ENCODE measurements around the gene SOX5. TPM values are rescaled to one million over a fixed set of nuclear protein-coding genes. Genes with fewer than 3 reads are reported as not detected.

SOX5 gene
- total and polyA plus RNA-seq, 2 donors (not counting 1 experiment from before 2014, with no cell fraction given) = 3.9 to 17.2 TPM

- no peak overlapping the region for H2AFZ ChIP-seq (ENCODE audit: insufficient read depth, low read depth, low read length, poor library complexity, severe bottlenecking)
- Mint-ChIP-seq H3K4me3 (no peak overlapping the region), H3K27ac (no peak overlapping the region), H3K27me3 (no peaks in the 10 kb centered on the region), H3K4me1 (peaks cover 3% of the 10 kb centered on the region), H3K9me3 (ENCODE audit: insufficient read depth) (peaks cover 2% of the 10 kb centered on the region)
- no peaks in the 10 kb centered on the region for H3K4me1 ChIP-seq (ENCODE audit: control insufficient read depth in 2 of 2, insufficient read depth in 2 of 2, low read length in 2 of 2)
- no peaks in the 10 kb centered on the region for H3K27me3 ChIP-seq (replicated peaks in 1 of 4; ENCODE audit: control extremely low read depth in 1 of 4, control insufficient read depth in 3 of 4, insufficient read depth in 4 of 4, low read length in 3 of 4)
- no CpG with 5 or more reads among the region's 2 CpGs for WGBS (ENCODE audit: insufficient coverage)
- H3K9me3 ChIP-seq (ENCODE audit: control extremely low read depth in 1 of 3, control insufficient read depth in 2 of 3, insufficient read depth in 1 of 3, low read length in 2 of 3) = peaks cover 0 to 8% (median 0%) of the 10 kb centered on the region in 3 donors
- no peak overlapping the region for H3K4me2 ChIP-seq (replicated peaks; ENCODE audit: low read depth, low read length, poor library complexity, severe bottlenecking)
- no peaks in the 10 kb centered on the region for H3K36me3 ChIP-seq (replicated peaks in 1 of 2; ENCODE audit: control extremely low read depth in 1 of 2, control insufficient read depth in 1 of 2, extremely low read depth in 1 of 2, insufficient read depth in 2 of 2, low read length in 1 of 2)
- DNase-seq (no peak), ATAC-seq (ENCODE audit: low read depth) (no peak)
- intact Hi-C loops (cut with micrococcal nuclease) = no loop called here
- no peak overlapping the region for H3K4me3 ChIP-seq (ENCODE audit: control extremely low read depth in 1 of 5, extremely low read depth in 1 of 5, insufficient read depth in 1 of 5, low read depth in 2 of 5, low read length in 4 of 5)
- H4K20me1 ChIP-seq (ENCODE audit: control insufficient read depth, insufficient read depth, low read length, poor library complexity, severe bottlenecking) = no peaks in the 10 kb centered on the region
- ChIA-PET CTCF (no interaction called here), POLR2A (no interaction called here)
- no peak overlapping the region for H3K9ac ChIP-seq (ENCODE audit: low read length)
- no peak overlapping the region for H3K27ac ChIP-seq (ENCODE audit: low read length in 2 of 2)
- TF ChIP-seq EZH2 (IDR thresholded peaks at IDR 0.05; ENCODE audit: borderline replicate concordance, insufficient read depth, low read depth, low read length, poor library complexity, severe bottlenecking) = no peak
- no peak for TF ChIP-seq CTCF (IDR thresholded peaks at IDR 0.05)
- H3K79me2 ChIP-seq (ENCODE audit: control insufficient read depth, insufficient read depth, low read length) = no peaks in the 10 kb centered on the region
Observed at GRCh38 chr12:23488130-23488529, 461.3 kb downstream of the SOX5 start.

- WGBS (ENCODE audit: insufficient coverage) = 100% methylated on average over 1 of the region's 2 CpGs
- no peaks in the 10 kb centered on the region for H4K20me1 ChIP-seq (ENCODE audit: control insufficient read depth, insufficient read depth, low read length, poor library complexity, severe bottlenecking)
- no peak overlapping the region for H3K27ac Mint-ChIP-seq
Observed at GRCh38 chr12:23484238-23484637, 465.2 kb downstream of the SOX5 start.

More at GRCh38 chr12:23484238-23484637, 465.2 kb downstream of the SOX5 start:
- ATAC-seq (ENCODE audit: low read depth) (no peak), DNase-seq (no peak)
- intact Hi-C loops (cut with micrococcal nuclease) = no loop called here
- Mint-ChIP-seq H3K4me3 (no peak overlapping the region), H3K9me3 (ENCODE audit: insufficient read depth) (peaks cover 4% of the 10 kb centered on the region), H3K4me1 (peaks cover 3% of the 10 kb centered on the region), H3K27me3 (no peaks in the 10 kb centered on the region)
- no peak overlapping the region for H3K9ac ChIP-seq (ENCODE audit: low read length)
- no peaks in the 10 kb centered on the region for H3K9me3 ChIP-seq (ENCODE audit: control extremely low read depth in 1 of 3, control insufficient read depth in 2 of 3, insufficient read depth in 1 of 3, low read length in 2 of 3)
- no peak overlapping the region for H3K4me3 ChIP-seq (ENCODE audit: control extremely low read depth in 1 of 5, extremely low read depth in 1 of 5, insufficient read depth in 1 of 5, low read depth in 2 of 5, low read length in 4 of 5)
- H3K27ac ChIP-seq (ENCODE audit: low read length in 2 of 2) = no peak overlapping the region
- ChIA-PET POLR2A (no interaction called here), CTCF (no interaction called here)
- no peaks in the 10 kb centered on the region for H3K79me2 ChIP-seq (ENCODE audit: control insufficient read depth, insufficient read depth, low read length)
- no peak overlapping the region for H2AFZ ChIP-seq (ENCODE audit: insufficient read depth, low read depth, low read length, poor library complexity, severe bottlenecking)
- H3K4me2 ChIP-seq (replicated peaks; ENCODE audit: low read depth, low read length, poor library complexity, severe bottlenecking) = no peak overlapping the region
- H3K36me3 ChIP-seq (replicated peaks in 1 of 2; ENCODE audit: control extremely low read depth in 1 of 2, control insufficient read depth in 1 of 2, extremely low read depth in 1 of 2, insufficient read depth in 2 of 2, low read length in 1 of 2) = no peaks in the 10 kb centered on the region
- no peaks in the 10 kb centered on the region for H3K27me3 ChIP-seq (replicated peaks in 1 of 4; ENCODE audit: control extremely low read depth in 1 of 4, control insufficient read depth in 3 of 4, insufficient read depth in 4 of 4, low read length in 3 of 4)
- no peak for TF ChIP-seq EZH2 (IDR thresholded peaks at IDR 0.05; ENCODE audit: borderline replicate concordance, insufficient read depth, low read depth, low read length, poor library complexity, severe bottlenecking)
- H3K4me1 ChIP-seq (ENCODE audit: control insufficient read depth in 2 of 2, insufficient read depth in 2 of 2, low read length in 2 of 2) = no peaks in the 10 kb centered on the region

Measured in B cell (primary cell).